ENCODE results near the gene SH3PXD2A. TPM values are rescaled to one million over a fixed set of nuclear protein-coding genes. Genes with fewer than 3 reads are reported as not detected.

Gene SH3PXD2A
- total and polyA plus RNA-seq, 12 donors, result 5.7 to 34.5 (median 19.2) TPM

GRCh38 chr10:103722632-103723031 lies 132.7 kb downstream of the SH3PXD2A start:
- Histone ChIP-seq H3K9me3 (replicated peaks in 1 of 3) (no peaks in the 10 kb centered on the region), H3K27me3 (no peaks in the 10 kb centered on the region), H3K4me3 (no peak overlapping the region), H3K36me3 (replicated peaks in 1 of 2) (no peaks in the 10 kb centered on the region), H3K4me1 (replicated peaks in 1 of 2) (no peaks in the 10 kb centered on the region), H3K27ac (no peak overlapping the region)
- DNase-seq, result no peak
- TF ChIP-seq, protein P1, sequence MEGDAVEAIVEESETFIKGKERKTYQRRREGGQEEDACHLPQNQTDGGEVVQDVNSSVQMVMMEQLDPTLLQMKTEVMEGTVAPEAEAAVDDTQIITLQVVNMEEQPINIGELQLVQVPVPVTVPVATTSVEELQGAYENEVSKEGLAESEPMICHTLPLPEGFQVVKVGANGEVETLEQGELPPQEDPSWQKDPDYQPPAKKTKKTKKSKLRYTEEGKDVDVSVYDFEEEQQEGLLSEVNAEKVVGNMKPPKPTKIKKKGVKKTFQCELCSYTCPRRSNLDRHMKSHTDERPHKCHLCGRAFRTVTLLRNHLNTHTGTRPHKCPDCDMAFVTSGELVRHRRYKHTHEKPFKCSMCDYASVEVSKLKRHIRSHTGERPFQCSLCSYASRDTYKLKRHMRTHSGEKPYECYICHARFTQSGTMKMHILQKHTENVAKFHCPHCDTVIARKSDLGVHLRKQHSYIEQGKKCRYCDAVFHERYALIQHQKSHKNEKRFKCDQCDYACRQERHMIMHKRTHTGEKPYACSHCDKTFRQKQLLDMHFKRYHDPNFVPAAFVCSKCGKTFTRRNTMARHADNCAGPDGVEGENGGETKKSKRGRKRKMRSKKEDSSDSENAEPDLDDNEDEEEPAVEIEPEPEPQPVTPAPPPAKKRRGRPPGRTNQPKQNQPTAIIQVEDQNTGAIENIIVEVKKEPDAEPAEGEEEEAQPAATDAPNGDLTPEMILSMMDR (IDR thresholded peaks at IDR 0.05), result no peak
- TF ChIP-seq POLR2A (IDR thresholded peaks at IDR 0.05), result no peak
- intact Hi-C loops (cut with DNase I), result no loop called here
- WGBS, 4 donors, result 84 to 88% (median 87%) methylated on average over 5 to 7 of the region's 7 CpGs

DNA sequence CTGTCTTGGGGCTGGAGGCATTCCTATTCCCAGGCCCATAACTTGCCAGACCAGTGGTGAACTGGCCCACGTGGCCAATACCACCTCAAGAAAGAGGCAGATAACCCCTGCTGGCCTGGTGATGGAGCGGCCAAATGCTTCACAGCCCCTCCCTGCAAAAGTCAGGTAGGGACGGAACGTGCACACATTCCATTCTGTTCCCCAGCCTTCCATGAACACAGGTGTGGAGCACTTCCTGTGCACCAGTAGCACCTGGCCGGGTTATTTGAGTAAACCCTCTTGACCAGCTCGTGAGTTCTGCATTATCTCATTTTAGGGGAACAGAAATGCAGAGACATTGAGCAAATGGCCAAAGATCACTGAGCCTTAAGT lies 134.4 kb downstream of the SH3PXD2A start:
- WGBS, 4 donors, result 82 to 88% (median 86%) methylated on average over 5 to 6 of the region's 6 CpGs
- intact Hi-C loops (cut with DNase I), result no loop called here
- no peak overlapping the region for H3K4me3 ChIP-seq
- H3K36me3 ChIP-seq (replicated peaks in 1 of 2), result no peaks in the 10 kb centered on the region
- no peaks in the 10 kb centered on the region for H3K4me1 ChIP-seq (replicated peaks in 1 of 2)
- H3K27me3 ChIP-seq, result no peaks in the 10 kb centered on the region
- DNase-seq, result no peak
- no peaks in the 10 kb centered on the region for H3K9me3 ChIP-seq (replicated peaks in 1 of 3)
- TF ChIP-seq, protein P1 (IDR thresholded peaks at IDR 0.05), result no peak
- TF ChIP-seq POLR2A (IDR thresholded peaks at IDR 0.05), result no peak
- no peak overlapping the region for H3K27ac ChIP-seq

- intact Hi-C loops (cut with DNase I), result no loop called here
- WGBS, 4 donors, result 75 to 82% (median 79%) methylated on average over 8 to 17 of the region's 17 CpGs
- no peak for DNase-seq
- Histone ChIP-seq H3K4me3 (no peak overlapping the region), H3K27ac (no peak overlapping the region), H3K27me3 (no peaks in the 10 kb centered on the region), H3K36me3 (replicated peaks in 1 of 2) (no peaks in the 10 kb centered on the region), H3K4me1 (replicated peaks in 1 of 2) (no peaks in the 10 kb centered on the region), H3K9me3 (replicated peaks in 1 of 3) (no peaks in the 10 kb centered on the region)
- TF ChIP-seq, protein P1 (IDR thresholded peaks at IDR 0.05), result no peak
- TF ChIP-seq POLR2A (IDR thresholded peaks at IDR 0.05), result no peak
These were observed 134.9 kb downstream of the SH3PXD2A start for GRCh38 chr10:103720328-103720963.

- Histone ChIP-seq H3K27me3 (no peaks in the 10 kb centered on the region), H3K4me3 (no peak overlapping the region), H3K27ac (no peak overlapping the region), H3K36me3 (replicated peaks in 1 of 2) (no peaks in the 10 kb centered on the region), H3K9me3 (replicated peaks in 1 of 3) (no peaks in the 10 kb centered on the region), H3K4me1 (replicated peaks in 1 of 2) (no peaks in the 10 kb centered on the region)
- WGBS, 4 donors, result 69 to 95% (median 88%) methylated on average over 5 of the region's 5 CpGs
- no peak for DNase-seq
- TF ChIP-seq, protein P1 (IDR thresholded peaks at IDR 0.05), result no peak
- TF ChIP-seq POLR2A (IDR thresholded peaks at IDR 0.05), result no peak
- intact Hi-C loops (cut with DNase I), result no loop called here
These were observed 136.3 kb downstream of the SH3PXD2A start for GRCh38 chr10:103719036-103719435.

Data from adrenal gland (tissue), 12 donors.